Measurements from ENCODE around the gene TTYH2. TPM values are rescaled to one million over a fixed set of nuclear protein-coding genes. Genes with fewer than 3 reads are reported as not detected.

The TTYH2 gene
- total and polyA plus RNA-seq, 7 donors: 0.60 to 10.0 (median 4.9) TPM

DNA sequence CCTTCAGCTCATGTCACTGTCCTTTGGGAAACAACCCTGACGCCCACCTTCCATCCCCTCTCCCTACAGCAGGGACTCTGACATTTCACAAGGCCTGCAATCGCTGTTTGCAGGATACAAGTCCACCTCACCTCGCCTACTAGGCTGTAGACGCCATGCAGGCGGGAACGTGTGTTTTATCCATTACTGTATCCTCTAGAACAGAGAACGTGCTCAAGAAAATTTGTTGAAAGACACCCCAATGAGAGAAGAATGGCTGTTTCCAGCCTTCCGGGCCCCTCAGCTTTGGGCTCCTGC, 1.5 kb upstream of the TTYH2 start:
- TF ChIP-seq POLR2AphosphoS5 (IDR thresholded peaks at IDR 0.05) (no peak), EP300 (IDR thresholded peaks at IDR 0.05) (no peak), POLR2A (IDR thresholded peaks at IDR 0.05) (no peak), CTCF (IDR thresholded peaks at IDR 0.05) (no peak)
- Histone ChIP-seq H3K4me3 (peak overlapping the region; percentile 35 to 57 (median 55)), H3K27ac (peak overlapping the region in 3 of 4 donors; percentile 76 to 79 (median 79)), H3K4me1 (peaks cover 0 to 69% (median 58%) of the 10 kb centered on the region in 4 donors), H3K9me3 (no peaks in the 10 kb centered on the region), H3K27me3 (no peaks in the 10 kb centered on the region), H3K36me3 (peaks cover 0 to 35% (median 22%) of the 10 kb centered on the region in 4 donors)
- DNase-seq: no peak
- 56 to 67% methylated on average over 8 of the region's 8 CpGs for WGBS, 2 donors
- intact Hi-C loops (cut with DNase I): loop anchor here (2.0 to 5.0 kb wide), 4 partner anchors 65 to 240 kb away; partner anchors contain the start of gene BTBD17

- 4 to 8% methylated on average over 48 of the region's 48 CpGs for WGBS, 2 donors
- Histone ChIP-seq H3K36me3 (peaks cover 0 to 30% (median 20%) of the 10 kb centered on the region in 4 donors), H3K27ac (peak overlapping the region; percentile 73 to 79 (median 78)), H3K4me1 (peaks cover 0 to 64% (median 53%) of the 10 kb centered on the region in 4 donors), H3K9me3 (no peaks in the 10 kb centered on the region), H3K4me3 (peak overlapping the region; percentile 35 to 57 (median 55)), H3K27me3 (no peaks in the 10 kb centered on the region)
- intact Hi-C loops (cut with DNase I): loop anchor here (5.0 kb wide), 3 partner anchors 65 to 240 kb away; no protein-coding TSS in a partner anchor
- DNase-seq: peak; percentile 67
- TF ChIP-seq POLR2AphosphoS5 (IDR thresholded peaks at IDR 0.05): no peak
- TF ChIP-seq POLR2A (IDR thresholded peaks at IDR 0.05): no peak
- TF ChIP-seq EP300 (IDR thresholded peaks at IDR 0.05): no peak
- no peak for TF ChIP-seq CTCF (IDR thresholded peaks at IDR 0.05)
These were observed 1.0 kb upstream of the TTYH2 start for GRCh38 chr17:74212209-74212912.

DNA sequence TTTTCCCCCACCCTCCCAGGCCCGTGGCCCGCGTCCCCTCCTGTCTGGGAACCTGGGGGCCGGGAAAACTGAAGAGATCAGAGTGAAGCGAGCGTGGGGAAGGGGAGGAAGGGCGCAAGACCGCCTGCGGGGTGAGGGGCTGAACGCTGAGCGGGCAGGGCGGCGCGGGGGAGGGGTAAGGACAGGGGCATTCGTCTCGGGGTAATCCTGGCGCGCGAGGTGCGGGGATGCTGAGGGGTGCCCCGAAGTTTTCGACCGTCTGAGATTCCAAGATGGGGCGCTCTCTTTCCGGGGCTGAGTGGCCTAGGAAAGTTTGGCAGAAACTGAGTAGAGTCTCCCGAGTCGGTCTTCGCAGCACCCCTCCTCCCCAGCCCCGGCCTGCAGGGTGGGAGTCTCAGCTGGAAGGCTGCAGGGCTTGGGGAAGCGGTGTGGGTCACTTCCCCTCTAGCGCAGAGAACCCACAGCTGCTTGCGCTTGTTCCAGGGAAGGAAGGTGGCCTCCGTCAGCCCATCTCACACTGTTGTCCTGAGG, 555 bp downstream of the TTYH2 start:
- peak overlapping the region; percentile 73 to 79 (median 78) for H3K27ac ChIP-seq
- H3K27me3 ChIP-seq: no peaks in the 10 kb centered on the region
- DNase-seq: peak; percentile 80
- H3K9me3 ChIP-seq: no peaks in the 10 kb centered on the region
- TF ChIP-seq POLR2AphosphoS5 (IDR thresholded peaks at IDR 0.05): peak in 1 of 4 donors; percentile 18
- TF ChIP-seq POLR2A (IDR thresholded peaks at IDR 0.05): no peak
- WGBS, 2 donors: 4% methylated on average over 33 of the region's 33 CpGs
- H3K4me3 ChIP-seq: peak overlapping the region; percentile 37 to 57 (median 55)
- peaks cover 0 to 52% (median 43%) of the 10 kb centered on the region in 4 donors for H3K4me1 ChIP-seq
- H3K36me3 ChIP-seq: peaks cover 0 to 14% (median 12%) of the 10 kb centered on the region in 4 donors
- intact Hi-C loops (cut with DNase I): loop anchor here (5.0 kb wide), 3 partner anchors 63 to 238 kb away; no protein-coding TSS in a partner anchor

DNA sequence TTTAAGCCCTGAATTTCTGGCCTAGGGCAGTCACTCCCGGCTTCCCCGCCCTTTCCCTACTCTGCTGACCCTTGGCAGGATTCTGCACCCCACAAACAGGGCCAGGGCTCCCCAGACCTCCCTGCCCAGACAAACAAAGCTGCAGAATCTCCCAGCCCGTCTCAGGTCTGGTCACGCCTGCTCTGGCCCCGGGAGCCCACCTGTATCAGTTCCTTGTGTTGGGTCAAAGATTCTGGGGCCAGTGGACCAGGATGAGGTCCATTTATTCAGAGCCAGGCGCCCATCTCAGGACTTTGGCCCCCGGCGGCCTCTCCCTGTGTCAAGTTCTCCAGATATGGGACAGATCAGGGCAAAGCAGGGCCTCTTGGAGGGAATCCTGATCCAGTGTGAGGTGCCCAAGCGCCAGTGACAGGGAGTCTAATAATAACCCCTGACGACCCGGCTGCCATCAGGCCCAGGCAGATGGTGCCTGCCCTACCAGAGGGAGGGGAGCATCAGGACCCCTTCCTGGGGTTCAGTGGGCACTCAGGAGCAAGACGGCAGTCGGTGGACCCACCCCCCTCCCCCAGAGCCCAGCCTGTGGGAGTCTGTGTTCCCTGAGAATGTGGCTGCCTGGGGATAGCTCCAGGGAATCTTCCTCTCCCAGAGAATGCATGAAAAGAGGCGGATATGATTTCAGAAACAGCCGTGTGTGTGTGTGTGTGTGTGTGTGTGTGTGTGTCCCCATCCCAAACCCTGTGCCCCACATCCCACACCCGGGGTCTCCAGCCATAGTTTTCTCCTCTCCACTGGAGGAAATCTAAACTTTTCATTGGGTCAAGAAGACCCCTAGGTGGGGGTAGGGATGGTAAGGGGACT, 1.3 kb downstream of the TTYH2 start:
- DNase-seq: no peak
- H3K4me3 ChIP-seq: peak overlapping the region in 3 of 4 donors; percentile 53 to 57 (median 57)
- intact Hi-C loops (cut with DNase I): loop anchor here (5.0 kb wide), 3 partner anchors 63 to 238 kb away; no protein-coding TSS in a partner anchor
- WGBS, 2 donors: 36 to 67% methylated on average over 16 of the region's 16 CpGs
- H3K4me1 ChIP-seq: peaks cover 0 to 52% (median 43%) of the 10 kb centered on the region in 4 donors
- H3K27me3 ChIP-seq: no peaks in the 10 kb centered on the region
- no peaks in the 10 kb centered on the region for H3K9me3 ChIP-seq
- peaks cover 0 to 6% (median 5%) of the 10 kb centered on the region in 4 donors for H3K36me3 ChIP-seq
- peak overlapping the region in 3 of 4 donors; percentile 76 to 79 (median 79) for H3K27ac ChIP-seq
- TF ChIP-seq POLR2AphosphoS5 (IDR thresholded peaks at IDR 0.05): no peak
- TF ChIP-seq EP300 (IDR thresholded peaks at IDR 0.05): no peak
- no peak for TF ChIP-seq CTCF (IDR thresholded peaks at IDR 0.05)
- TF ChIP-seq POLR2A (IDR thresholded peaks at IDR 0.05): no peak

All from sigmoid colon (tissue), 7 donors.